DND-41 (cell line): Measurements from ENCODE around the gene GLIPR1L1.

Source experiments
- ATAC-seq: fragments of 200-7000 bp; cut with Tn5 transposase; 3 replicates; pipeline ENCODE4 v1.9.1; 2021; ENCODE audit warnings: low read depth; ENCODE audit not compliant: insufficient read depth
- DNase-seq: peaks from one replicate; pipeline ENCODE4 v3.0.0-alpha.2; 2020
- H2AFZ ChIP-seq: 2 replicates; pipeline ENCODE4 v1.6.0; 2012; ENCODE audit warnings: low read depth, low read length
- H3K27ac ChIP-seq: 2 replicates; pipeline ENCODE4 v1.5.1; 2012; ENCODE audit warnings: low read length, inconsistent platforms
- H3K27me3 ChIP-seq: fragments of 200-600 bp; sonication (generic); 2 replicates; pipeline ENCODE4 v1.6.0; 2012; ENCODE audit warnings: low read length, mild to moderate bottlenecking, inconsistent platforms; ENCODE audit not compliant: insufficient read depth, poor library complexity
- H3K36me3 ChIP-seq: 2 replicates; pipeline ENCODE4 v1.5.1; 2012; ENCODE audit warnings: low read length, inconsistent platforms; ENCODE audit not compliant: insufficient read depth
- H3K4me1 ChIP-seq: 2 replicates; pipeline ENCODE4 v1.5.1; 2012; ENCODE audit warnings: mild to moderate bottlenecking, low read length; ENCODE audit not compliant: insufficient read depth
- H3K4me2 ChIP-seq: 2 replicates; pipeline ENCODE4 v1.6.0; 2012; ENCODE audit warnings: mild to moderate bottlenecking, moderate library complexity, low read length, inconsistent platforms; ENCODE audit not compliant: insufficient read depth
- H3K4me3 ChIP-seq, 2 experiments: fragments of 200-600 bp in 1 of 2; shearing (Covaris generic) in 1 of 2; 2 replicates each; pipeline ENCODE4 v1.5.1; 2012 to 2016; ENCODE audit warnings: inconsistent platforms in 2 of 2, low read length in 2 of 2, mild to moderate bottlenecking in 2 of 2, low read depth in 1 of 2, moderate library complexity in 1 of 2
- H3K79me2 ChIP-seq: 2 replicates; pipeline ENCODE4 v1.6.0; 2012; ENCODE audit warnings: low read length, inconsistent platforms; ENCODE audit not compliant: insufficient read depth
- H3K9ac ChIP-seq: 2 replicates; pipeline ENCODE4 v1.6.0; 2012; ENCODE audit warnings: low read depth, mild to moderate bottlenecking, inconsistent platforms, low read length, moderate library complexity
- H3K9me3 ChIP-seq: 2 replicates; pipeline ENCODE4 v1.5.1; 2012; ENCODE audit warnings: low read length, moderate library complexity, mild to moderate bottlenecking, inconsistent platforms; ENCODE audit not compliant: insufficient read depth, severe bottlenecking
- H4K20me1 ChIP-seq: 2 replicates; pipeline ENCODE4 v1.6.0; 2012; ENCODE audit warnings: low read length; ENCODE audit not compliant: insufficient read depth
- CTCF ChIP-seq: IDR thresholded peaks from 2 replicates; pipeline ENCODE4 v1.5.1; 2012; ENCODE audit warnings: borderline replicate concordance, low read length, moderate library complexity, mild to moderate bottlenecking; ENCODE audit not compliant: poor library complexity, severe bottlenecking; ENCODE audit errors: extremely low read depth
- EZH2 ChIP-seq: IDR thresholded peaks from 3 replicates; pipeline ENCODE4 v1.6.1; 2012; ENCODE audit warnings: borderline replicate concordance, low read depth, mild to moderate bottlenecking, moderate library complexity, low read length, inconsistent platforms; ENCODE audit not compliant: severe bottlenecking

The GLIPR1L1 gene

GRCh38 chr12:75407683-75408082, 73.2 kb downstream of the GLIPR1L1 start:
- TF ChIP-seq CTCF, result no peak
- no peak for TF ChIP-seq EZH2
- Histone ChIP-seq H3K27me3 (no peaks in the 10 kb centered on the region), H3K27ac (no peak overlapping the region), H3K4me2 (no peak overlapping the region), H3K4me3 (no peak overlapping the region), H3K4me1 (no peaks in the 10 kb centered on the region), H3K9me3 (no peaks in the 10 kb centered on the region), H3K36me3 (no peaks in the 10 kb centered on the region), H3K9ac (no peak overlapping the region), H2AFZ (no peak overlapping the region), H3K79me2 (no peaks in the 10 kb centered on the region), H4K20me1 (no peaks in the 10 kb centered on the region)
- ATAC-seq, result no peak
- no peak for DNase-seq

- TF ChIP-seq EZH2 (no peak), CTCF (no peak)
- no peaks in the 10 kb centered on the region for H3K4me1 ChIP-seq
- H3K4me3 ChIP-seq, result no peak overlapping the region
- no peaks in the 10 kb centered on the region for H3K36me3 ChIP-seq
- H3K4me2 ChIP-seq, result no peak overlapping the region
- H3K79me2 ChIP-seq, result no peaks in the 10 kb centered on the region
- no peaks in the 10 kb centered on the region for H3K27me3 ChIP-seq
- no peaks in the 10 kb centered on the region for H4K20me1 ChIP-seq
- no peaks in the 10 kb centered on the region for H3K9me3 ChIP-seq
- H3K27ac ChIP-seq, result no peak overlapping the region
- DNase-seq (no peak), ATAC-seq (no peak)
- H3K9ac ChIP-seq, result no peak overlapping the region
- no peak overlapping the region for H2AFZ ChIP-seq
Measured at GRCh38 chr12:75409830-75410229, 75.4 kb downstream of the GLIPR1L1 start.

- H3K4me2 ChIP-seq, result no peak overlapping the region
- no peaks in the 10 kb centered on the region for H3K36me3 ChIP-seq
- no peak overlapping the region for H3K27ac ChIP-seq
- H3K4me1 ChIP-seq, result no peaks in the 10 kb centered on the region
- no peak overlapping the region for H2AFZ ChIP-seq
- no peaks in the 10 kb centered on the region for H3K79me2 ChIP-seq
- DNase-seq (no peak), ATAC-seq (no peak)
- H3K9me3 ChIP-seq, result no peaks in the 10 kb centered on the region
- no peak overlapping the region for H3K9ac ChIP-seq
- TF ChIP-seq EZH2, result no peak
- no peak for TF ChIP-seq CTCF
- H3K27me3 ChIP-seq, result no peaks in the 10 kb centered on the region
- no peaks in the 10 kb centered on the region for H4K20me1 ChIP-seq
- no peak overlapping the region for H3K4me3 ChIP-seq
Measured at GRCh38 chr12:75414671-75415070, 80.2 kb downstream of the GLIPR1L1 start.

GRCh38 chr12:75419841-75420240, 85.4 kb downstream of the GLIPR1L1 start:
- Histone ChIP-seq H3K4me3 (no peak overlapping the region), H3K4me1 (no peaks in the 10 kb centered on the region), H3K36me3 (no peaks in the 10 kb centered on the region), H3K79me2 (no peaks in the 10 kb centered on the region), H4K20me1 (no peaks in the 10 kb centered on the region), H3K9me3 (no peaks in the 10 kb centered on the region), H3K27ac (no peak overlapping the region), H3K4me2 (no peak overlapping the region), H3K27me3 (no peaks in the 10 kb centered on the region), H3K9ac (no peak overlapping the region), H2AFZ (no peak overlapping the region)
- ATAC-seq (no peak), DNase-seq (no peak)
- TF ChIP-seq EZH2, result no peak
- TF ChIP-seq CTCF, result no peak
